Smooth muscle cell (in vitro differentiated cells): ENCODE data around the gene PROK2. TPM values are rescaled to one million over a fixed set of nuclear protein-coding genes. Genes with fewer than 3 reads are reported as not detected.

Experiments used
- DNase-seq: peaks from one replicate; lab custom pipeline; 2025; ENCODE audit not compliant: unreplicated experiment; lab: John Stamatoyannopoulos, UW
- H2AFZ ChIP-seq: fragments of 200-600 bp; sonication (generic); 2 replicates; pipeline ENCODE4 v1.6.0; 2016; ENCODE audit warnings: antibody characterized with exemption, low read depth, mild to moderate bottlenecking
- H3F3A ChIP-seq: fragments of 200-600 bp; sonication (generic); 2 replicates; pipeline ENCODE4 v1.6.0; 2017; ENCODE audit warnings: antibody characterized with exemption, low read depth
- H3K27ac ChIP-seq: fragments of 200-600 bp; sonication (generic); 2 replicates; pipeline ENCODE4 v1.5.1; 2016; ENCODE audit warnings: low read depth, mild to moderate bottlenecking
- H3K27me3 ChIP-seq: fragments of 200-600 bp; sonication (generic); 2 replicates; pipeline ENCODE4 v1.6.1; 2016; ENCODE audit warnings: low read depth, mild to moderate bottlenecking
- H3K36me3 ChIP-seq: fragments of 200-600 bp; sonication (generic); 2 replicates; pipeline ENCODE4 v1.5.1; 2016; ENCODE audit warnings: low read depth
- H3K4me1 ChIP-seq: fragments of 200-600 bp; sonication (generic); 2 replicates; pipeline ENCODE4 v1.5.1; 2016; ENCODE audit warnings: low read depth
- H3K4me2 ChIP-seq: fragments of 200-600 bp; sonication (generic); 2 replicates; pipeline ENCODE4 v1.6.0; 2016; ENCODE audit warnings: mild to moderate bottlenecking
- H3K4me3 ChIP-seq: fragments of 200-600 bp; sonication (generic); 2 replicates; pipeline ENCODE4 v1.5.1; 2016; ENCODE audit warnings: mild to moderate bottlenecking
- H3K79me2 ChIP-seq: fragments of 200-600 bp; sonication (generic); 2 replicates; pipeline ENCODE4 v1.6.0; 2016; ENCODE audit warnings: low read depth, mild to moderate bottlenecking
- H3K9ac ChIP-seq: fragments of 200-600 bp; sonication (generic); 2 replicates; pipeline ENCODE4 v1.6.0; 2016; ENCODE audit warnings: low read depth
- H3K9me3 ChIP-seq: fragments of 200-600 bp; sonication (generic); replicated peaks from 2 replicates; pipeline ENCODE4 v1.5.1; 2016; ENCODE audit warnings: low read depth
- H4K20me1 ChIP-seq: fragments of 200-600 bp; sonication (generic); 2 replicates; pipeline ENCODE4 v1.6.0; 2016; ENCODE audit warnings: low read depth
- WGBS: methylation state at CpG from one replicate; pipeline ENCODE4 v1.1.7; 2016; ENCODE audit warnings: low lambda C conversion rate; 5-methylcytosine and 5-hydroxymethylcytosine counted together
- polyA plus RNA-seq: library from polyadenylated mRNA; unstranded; fragments of >200 nt; fragmentation: Nextera tagmentation; extraction: Ambion mirVana; gene quantifications from 2 replicates; pipeline ENCODE4 v1.2.1, GENCODE V29; 2016
- total RNA-seq: library from RNA; depleted of rRNA; stranded (reverse); fragments of >200 nt; gene quantifications from 2 replicates; pipeline ENCODE4 v1.2.3, GENCODE V29; 2014
- TF ChIP-seq, protein P1 (sequence below): fragments of 200-600 bp; sonication (generic); IDR thresholded peaks from 2 replicates; pipeline ENCODE4 v1.5.1; 2017; ENCODE audit warnings: borderline replicate concordance, mild to moderate bottlenecking, antibody characterized with exemption; ENCODE audit not compliant: insufficient read depth, poor library complexity, severe bottlenecking

Gene PROK2
- total and polyA plus RNA-seq, 2 experiments from 2014 or later = not detected

DNA sequence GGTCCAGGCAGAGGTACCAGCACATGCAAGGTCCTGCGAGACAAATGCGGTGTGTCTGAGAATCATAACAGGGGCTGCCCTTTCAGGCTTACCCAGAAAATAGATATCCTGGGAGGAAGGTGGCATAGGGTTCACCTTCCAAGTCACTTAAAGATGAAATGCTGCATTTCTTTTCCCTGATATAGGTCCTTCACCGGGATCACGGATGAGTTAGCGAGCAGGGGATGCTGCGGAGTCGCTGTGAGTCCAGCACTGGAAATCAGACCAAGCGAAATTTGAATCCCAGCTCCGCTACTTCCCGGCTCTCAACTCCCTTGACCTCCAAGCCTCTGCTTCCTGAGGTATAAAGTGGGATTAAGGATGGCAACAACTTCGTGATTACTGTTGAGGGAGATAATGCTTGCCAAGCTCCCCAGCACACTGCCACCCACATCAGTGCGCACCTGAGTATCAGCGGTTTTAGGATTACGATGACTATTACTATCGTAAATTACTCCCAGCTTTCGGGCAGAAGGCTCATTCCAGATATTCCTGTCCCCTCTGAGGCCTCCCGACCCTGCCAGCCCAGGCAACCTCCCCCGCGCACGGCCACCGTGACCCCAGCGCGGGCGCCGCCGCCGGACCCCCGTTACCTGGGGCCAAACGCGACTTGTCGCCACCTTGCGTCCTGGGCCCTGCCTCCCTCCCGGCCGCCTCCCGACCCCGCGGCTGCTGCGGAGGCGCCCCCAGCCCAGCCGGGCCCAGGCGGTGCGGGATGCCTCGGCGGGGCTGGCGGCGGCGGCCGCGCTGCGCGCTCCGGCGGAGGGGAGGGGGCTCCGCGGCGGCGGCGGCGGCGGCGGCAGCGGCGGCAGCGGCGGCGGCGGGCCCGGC, 31.9 kb downstream of the PROK2 start:
- H3K9ac ChIP-seq = no peak overlapping the region
- H3K9me3 ChIP-seq = no peaks in the 10 kb centered on the region
- peak overlapping the region; percentile 86 for H3K4me2 ChIP-seq
- WGBS = 15% methylated on average over 30 of the region's 68 CpGs
- no peaks in the 10 kb centered on the region for H4K20me1 ChIP-seq
- H3F3A ChIP-seq = no peaks in the 10 kb centered on the region
- H2AFZ ChIP-seq = no peak overlapping the region
- peak overlapping the region; percentile 45 for H3K4me3 ChIP-seq
- DNase-seq = no peak
- TF ChIP-seq, protein P1, sequence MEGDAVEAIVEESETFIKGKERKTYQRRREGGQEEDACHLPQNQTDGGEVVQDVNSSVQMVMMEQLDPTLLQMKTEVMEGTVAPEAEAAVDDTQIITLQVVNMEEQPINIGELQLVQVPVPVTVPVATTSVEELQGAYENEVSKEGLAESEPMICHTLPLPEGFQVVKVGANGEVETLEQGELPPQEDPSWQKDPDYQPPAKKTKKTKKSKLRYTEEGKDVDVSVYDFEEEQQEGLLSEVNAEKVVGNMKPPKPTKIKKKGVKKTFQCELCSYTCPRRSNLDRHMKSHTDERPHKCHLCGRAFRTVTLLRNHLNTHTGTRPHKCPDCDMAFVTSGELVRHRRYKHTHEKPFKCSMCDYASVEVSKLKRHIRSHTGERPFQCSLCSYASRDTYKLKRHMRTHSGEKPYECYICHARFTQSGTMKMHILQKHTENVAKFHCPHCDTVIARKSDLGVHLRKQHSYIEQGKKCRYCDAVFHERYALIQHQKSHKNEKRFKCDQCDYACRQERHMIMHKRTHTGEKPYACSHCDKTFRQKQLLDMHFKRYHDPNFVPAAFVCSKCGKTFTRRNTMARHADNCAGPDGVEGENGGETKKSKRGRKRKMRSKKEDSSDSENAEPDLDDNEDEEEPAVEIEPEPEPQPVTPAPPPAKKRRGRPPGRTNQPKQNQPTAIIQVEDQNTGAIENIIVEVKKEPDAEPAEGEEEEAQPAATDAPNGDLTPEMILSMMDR = no peak
- no peaks in the 10 kb centered on the region for H3K4me1 ChIP-seq
- H3K79me2 ChIP-seq = no peaks in the 10 kb centered on the region
- no peak overlapping the region for H3K27ac ChIP-seq
- peaks cover 71% of the 10 kb centered on the region for H3K27me3 ChIP-seq
- H3K36me3 ChIP-seq = no peaks in the 10 kb centered on the region

DNA sequence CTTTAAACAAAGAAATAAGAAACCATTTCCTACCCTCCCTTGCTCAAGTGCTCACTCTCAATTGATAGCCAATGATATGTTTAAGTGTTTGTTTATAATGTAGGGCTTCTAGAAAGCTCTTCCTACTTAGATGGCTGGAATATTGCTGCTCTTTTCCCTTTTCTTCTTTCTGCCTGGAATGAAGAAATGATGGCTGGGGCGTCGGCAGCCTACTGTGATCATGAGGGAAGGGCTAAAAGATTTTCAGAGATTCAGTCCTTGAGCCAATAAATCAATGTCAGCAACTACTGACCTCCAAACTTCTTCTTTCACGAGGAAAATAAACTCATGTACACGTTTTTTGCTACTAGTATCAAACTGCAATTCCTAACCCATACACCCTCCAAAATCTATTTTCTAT, 33.3 kb downstream of the PROK2 start:
- no peaks in the 10 kb centered on the region for H3F3A ChIP-seq
- H3K27ac ChIP-seq = no peak overlapping the region
- no peaks in the 10 kb centered on the region for H3K9me3 ChIP-seq
- H3K4me2 ChIP-seq = no peak overlapping the region
- no peaks in the 10 kb centered on the region for H4K20me1 ChIP-seq
- H2AFZ ChIP-seq = no peak overlapping the region
- H3K4me3 ChIP-seq = no peak overlapping the region
- TF ChIP-seq, protein P1 = no peak
- H3K79me2 ChIP-seq = no peaks in the 10 kb centered on the region
- no peak for DNase-seq
- peaks cover 56% of the 10 kb centered on the region for H3K27me3 ChIP-seq
- no peak overlapping the region for H3K9ac ChIP-seq
- H3K36me3 ChIP-seq = no peaks in the 10 kb centered on the region
- no peaks in the 10 kb centered on the region for H3K4me1 ChIP-seq
- 86% methylated on average over 4 of the region's 4 CpGs for WGBS

DNA sequence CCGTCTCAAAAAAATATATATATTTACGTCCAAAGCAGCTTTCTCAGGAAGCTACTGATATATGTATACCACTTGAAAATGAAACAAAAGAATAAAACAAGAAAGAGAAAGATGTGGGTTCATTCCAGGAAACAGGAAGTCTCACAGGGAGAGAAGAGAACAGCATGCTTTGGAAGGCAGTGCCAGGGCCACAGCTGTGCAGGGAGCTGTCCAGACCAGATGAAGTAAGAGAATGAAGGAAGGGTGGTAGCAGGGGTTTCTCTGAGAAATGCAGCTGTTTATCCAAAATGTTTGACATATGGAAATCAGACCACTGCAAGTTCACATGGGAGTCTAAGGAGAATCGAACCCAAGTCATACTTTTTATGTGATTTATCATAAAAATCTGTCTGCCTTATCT, 40.2 kb downstream of the PROK2 start:
- H3K4me3 ChIP-seq = no peak overlapping the region
- DNase-seq = no peak
- H3K9me3 ChIP-seq = peaks cover 17% of the 10 kb centered on the region
- H3K79me2 ChIP-seq = no peaks in the 10 kb centered on the region
- WGBS = 90% methylated on average over 3 of the region's 3 CpGs
- TF ChIP-seq, protein P1 = no peak
- H3F3A ChIP-seq = no peaks in the 10 kb centered on the region
- no peak overlapping the region for H2AFZ ChIP-seq
- peaks cover 7% of the 10 kb centered on the region for H3K36me3 ChIP-seq
- H4K20me1 ChIP-seq = no peaks in the 10 kb centered on the region
- H3K4me2 ChIP-seq = no peak overlapping the region
- peaks cover 2% of the 10 kb centered on the region for H3K27me3 ChIP-seq
- no peak overlapping the region for H3K9ac ChIP-seq
- no peak overlapping the region for H3K27ac ChIP-seq
- no peaks in the 10 kb centered on the region for H3K4me1 ChIP-seq

DNA sequence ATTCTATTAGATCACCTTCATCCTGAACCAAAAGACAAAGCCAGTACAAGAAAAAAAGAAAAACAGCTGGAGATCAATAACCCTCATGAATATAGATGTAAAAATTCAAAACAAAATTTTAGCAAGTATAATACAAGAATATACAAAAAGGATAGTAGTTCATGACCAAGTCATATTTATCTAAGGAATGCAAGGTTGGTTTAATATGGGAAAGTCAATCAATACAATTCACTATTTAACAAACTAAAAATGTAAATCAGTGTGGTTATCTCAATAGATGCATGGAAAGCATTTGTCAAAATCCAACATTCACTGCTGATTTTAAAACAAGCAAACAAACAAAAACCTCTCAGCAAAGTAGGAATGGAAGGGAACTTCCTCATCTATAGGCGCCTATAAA, 42.3 kb downstream of the PROK2 start:
- WGBS = 94% methylated on average over 1 of the region's 1 CpG
- no peaks in the 10 kb centered on the region for H4K20me1 ChIP-seq
- peaks cover 17% of the 10 kb centered on the region for H3K9me3 ChIP-seq
- H3K4me1 ChIP-seq = no peaks in the 10 kb centered on the region
- no peak overlapping the region for H3K4me3 ChIP-seq
- H3K36me3 ChIP-seq = peaks cover 7% of the 10 kb centered on the region
- no peak overlapping the region for H2AFZ ChIP-seq
- H3K4me2 ChIP-seq = no peak overlapping the region
- H3K27ac ChIP-seq = no peak overlapping the region
- H3F3A ChIP-seq = no peaks in the 10 kb centered on the region
- TF ChIP-seq, protein P1 = no peak
- no peak overlapping the region for H3K9ac ChIP-seq
- H3K79me2 ChIP-seq = no peaks in the 10 kb centered on the region
- DNase-seq = no peak
- H3K27me3 ChIP-seq = no peaks in the 10 kb centered on the region
